CD4-positive, CD25-positive, alpha-beta regulatory T cell (primary cell): Measurements from ENCODE around the gene METTL16. TPM values are rescaled to one million over a fixed set of nuclear protein-coding genes. Genes with fewer than 3 reads are reported as not detected.
A peak's percentile ranks its signal among the peaks of the same experiment; 100 is the strongest.
"Not testable (repeated sequence)": the region's sequence is repeated elsewhere in the genome, so short reads cannot be mapped to it uniquely, and the experiment has no call there.

Experiments
- ATAC-seq, 2 donors: fragments of 150-1000 bp; cut with Tn5 transposase; one replicate each; pipeline ENCODE4 v1.10.0; 2021; ENCODE audit warnings: low read depth in 2 of 2, moderate number of reproducible peaks in 2 of 2, moderate library complexity in 1 of 2
- DNase-seq, 3 donors: peaks; one replicate each; pipeline versions ENCODE4 v3.0.0 to v3.0.0-alpha.2; 2012 to 2022; ENCODE audit warnings: mixed read lengths in 1 of 3
- H3K27ac ChIP-seq: one replicate; pipeline ENCODE4 v1.7.0; 2013; ENCODE audit warnings: mild to moderate bottlenecking, low read length; ENCODE audit not compliant: insufficient read depth, poor library complexity, severe bottlenecking
- H3K27me3 ChIP-seq: one replicate; pipeline ENCODE4 v1.7.0; 2013; ENCODE audit warnings: low read length; ENCODE audit not compliant: control insufficient read depth, insufficient read depth
- H3K36me3 ChIP-seq: one replicate; pipeline ENCODE4 v1.7.0; 2013; ENCODE audit warnings: mild to moderate bottlenecking, low read length, moderate library complexity; ENCODE audit not compliant: control insufficient read depth, insufficient read depth
- H3K4me1 ChIP-seq: 2 replicates; pipeline ENCODE4 v1.7.0; 2013; ENCODE audit warnings: mild to moderate bottlenecking, low read length; ENCODE audit not compliant: insufficient read depth, control insufficient read depth, poor library complexity, severe bottlenecking
- H3K4me3 ChIP-seq: one replicate; pipeline ENCODE4 v1.7.0; 2013; ENCODE audit warnings: low read depth, mild to moderate bottlenecking, low read length, moderate library complexity
- H3K9me3 ChIP-seq, 2 experiments: 1 replicate in 1 of 2; 2 replicates in 1 of 2; pipeline ENCODE4 v1.7.0; 2013; ENCODE audit warnings: low read length in 2 of 2, mild to moderate bottlenecking in 1 of 2, moderate library complexity in 1 of 2; ENCODE audit not compliant: control insufficient read depth in 2 of 2
- H3K27ac Mint-ChIP-seq, 3 donors: one replicate each; pipeline ENCODE4 v1.8.0; 2020 to 2022; ENCODE audit warnings: mild to moderate bottlenecking in 3 of 3, mixed read lengths in 3 of 3, moderate library complexity in 2 of 3
- H3K27me3 Mint-ChIP-seq: one replicate; pipeline ENCODE4 v1.8.0; 2022; ENCODE audit warnings: mild to moderate bottlenecking, mixed read lengths
- H3K36me3 Mint-ChIP-seq: one replicate; pipeline ENCODE4 v1.8.0; 2020; ENCODE audit warnings: mixed read lengths
- H3K4me1 Mint-ChIP-seq, 4 donors: one replicate each; pipeline ENCODE4 v1.8.0; 2020 to 2022; ENCODE audit warnings: mixed read lengths in 4 of 4, mild to moderate bottlenecking in 1 of 4
- H3K4me3 Mint-ChIP-seq, 4 donors: one replicate each; pipeline ENCODE4 v1.8.0; 2020 to 2022; ENCODE audit warnings: mild to moderate bottlenecking in 4 of 4, mixed read lengths in 4 of 4, moderate library complexity in 3 of 4
- H3K9me3 Mint-ChIP-seq, 7 donors: one replicate each; pipeline ENCODE4 v1.8.0; 2020 to 2022; ENCODE audit warnings: mixed read lengths in 7 of 7, mild to moderate bottlenecking in 3 of 7, moderate library complexity in 2 of 7
- polyA plus RNA-seq, 4 donors: library from polyadenylated mRNA; unstranded; fragments of 300-500 nt; fragmentation: Illumina TruSeq; gene quantifications; one replicate each; pipeline ENCODE4 v1.2.3, GENCODE V29; 2021
- total RNA-seq: library from RNA; stranded (reverse); gene quantifications from one replicate; pipeline ENCODE4 v1.2.3, GENCODE V29; 2022

The METTL16 gene
- total and polyA plus RNA-seq, 5 donors from 2014 or later = 12.9 to 39.2 (median 16.9) TPM

GRCh38 chr17:2521257-2521656 lies 9.6 kb upstream of the METTL16 start:
- Histone ChIP-seq H3K4me3 (no peak overlapping the region), H3K27me3 (no peaks in the 10 kb centered on the region), H3K4me1 (no peaks in the 10 kb centered on the region), H3K27ac (no peak overlapping the region), H3K36me3 (no peaks in the 10 kb centered on the region), H3K9me3 (no peaks in the 10 kb centered on the region)
- no peaks in the 10 kb centered on the region for H3K36me3 Mint-ChIP-seq
- H3K9me3 Mint-ChIP-seq = no peaks in the 10 kb centered on the region
- no peak overlapping the region for H3K27ac Mint-ChIP-seq
- H3K4me1 Mint-ChIP-seq = peaks cover 0 to 4% (median 0%) of the 10 kb centered on the region in 4 donors
- H3K27me3 Mint-ChIP-seq = peaks cover 18% of the 10 kb centered on the region
- H3K4me3 Mint-ChIP-seq = no peak overlapping the region
- no peak for ATAC-seq
- DNase-seq = no peak

GRCh38 chr17:2517539-2517938 lies 5.9 kb upstream of the METTL16 start:
- Mint-ChIP-seq H3K27ac (no peak overlapping the region), H3K4me1 (peaks cover 0 to 8% (median 3%) of the 10 kb centered on the region in 4 donors), H3K9me3 (no peaks in the 10 kb centered on the region), H3K27me3 (peaks cover 14% of the 10 kb centered on the region), H3K4me3 (no peak overlapping the region), H3K36me3 (no peaks in the 10 kb centered on the region)
- ATAC-seq = no peak
- H3K4me1 ChIP-seq = no peaks in the 10 kb centered on the region
- no peak for DNase-seq
- no peaks in the 10 kb centered on the region for H3K36me3 ChIP-seq
- no peak overlapping the region for H3K27ac ChIP-seq
- no peaks in the 10 kb centered on the region for H3K9me3 ChIP-seq
- no peak overlapping the region for H3K4me3 ChIP-seq
- H3K27me3 ChIP-seq = no peaks in the 10 kb centered on the region

- Mint-ChIP-seq H3K4me3 (no peak overlapping the region), H3K4me1 (peaks cover 17 to 22% (median 18%) of the 10 kb centered on the region in 4 donors)
Measured at GRCh38 chr17:2511138-2511461, 588 bp downstream of the METTL16 start.

DNA sequence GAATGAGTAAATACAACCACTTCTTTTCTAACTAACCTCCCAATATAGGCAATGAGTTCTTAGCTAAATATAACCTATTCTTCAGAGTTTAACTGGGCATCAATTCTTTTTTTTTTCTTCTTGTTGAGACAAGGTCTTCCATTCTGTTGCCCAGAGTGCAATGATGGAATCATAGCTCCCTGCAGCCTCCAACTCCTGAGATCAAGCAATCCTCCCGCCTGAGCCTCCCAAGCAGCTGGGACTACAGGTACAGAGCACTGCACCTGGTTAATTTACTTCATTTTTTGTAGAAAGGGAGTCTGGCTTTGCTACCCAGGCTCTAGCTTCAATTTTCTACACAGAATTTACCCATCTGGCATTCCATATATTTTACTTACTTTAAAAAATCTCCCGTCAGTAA lies 1.1 kb downstream of the METTL16 start:
- peaks cover 21% of the 10 kb centered on the region for H3K4me1 ChIP-seq
- H3K27me3 ChIP-seq = no peaks in the 10 kb centered on the region
- peak overlapping the region; percentile 98 for H3K4me3 ChIP-seq
- no peaks in the 10 kb centered on the region for H3K9me3 ChIP-seq
- Mint-ChIP-seq H3K9me3 (peaks cover 0 to 2% (median 0%) of the 10 kb centered on the region in 7 donors), H3K36me3 (peaks cover 15% of the 10 kb centered on the region), H3K4me3 (no peak overlapping the region), H3K27me3 (no peaks in the 10 kb centered on the region), H3K27ac (no peak overlapping the region), H3K4me1 (peaks cover 20 to 25% (median 23%) of the 10 kb centered on the region in 4 donors)
- DNase-seq = no peak
- peaks cover 1% of the 10 kb centered on the region for H3K36me3 ChIP-seq
- peak overlapping the region; percentile 93 for H3K27ac ChIP-seq
- no peak for ATAC-seq

More at GRCh38 chr17:2511138-2511461, 588 bp downstream of the METTL16 start:
- H3K9me3 ChIP-seq = no peaks in the 10 kb centered on the region
- peaks cover 11% of the 10 kb centered on the region for H3K36me3 Mint-ChIP-seq
- H3K4me3 ChIP-seq = peak overlapping the region; percentile 98
- no peaks in the 10 kb centered on the region for H3K36me3 ChIP-seq
- no peaks in the 10 kb centered on the region for H3K27me3 ChIP-seq
- no peaks in the 10 kb centered on the region for H3K27me3 Mint-ChIP-seq
- DNase-seq = no peak
- peak overlapping the region; percentile 93 for H3K27ac ChIP-seq
- no peak for ATAC-seq
- H3K9me3 Mint-ChIP-seq = peaks cover 0 to 2% (median 0%) of the 10 kb centered on the region in 7 donors
- no peak overlapping the region for H3K27ac Mint-ChIP-seq
- H3K4me1 ChIP-seq = peaks cover 21% of the 10 kb centered on the region

GRCh38 chr17:2508035-2508434 lies 3.7 kb downstream of the METTL16 start:
- H3K9me3 ChIP-seq = no peaks in the 10 kb centered on the region
- H3K4me1 ChIP-seq = peaks cover 21% of the 10 kb centered on the region
- no peak for ATAC-seq
- Mint-ChIP-seq H3K27me3 (no peaks in the 10 kb centered on the region), H3K4me3 (peak overlapping the region; percentile 0 to 59 (median 12)), H3K4me1 (peaks cover 24 to 37% (median 31%) of the 10 kb centered on the region in 4 donors), H3K36me3 (peaks cover 25% of the 10 kb centered on the region), H3K9me3 (peaks cover 0 to 2% (median 0%) of the 10 kb centered on the region in 7 donors), H3K27ac (peak overlapping the region in 1 of 3 donors; percentile 6)
- peaks cover 3% of the 10 kb centered on the region for H3K36me3 ChIP-seq
- DNase-seq = no peak
- no peaks in the 10 kb centered on the region for H3K27me3 ChIP-seq
- no peak overlapping the region for H3K27ac ChIP-seq
- no peak overlapping the region for H3K4me3 ChIP-seq

GRCh38 chr17:2507015-2507414 lies 4.7 kb downstream of the METTL16 start:
- not testable (repeated sequence) for ATAC-seq, H3K4me3 ChIP-seq, H3K27me3 ChIP-seq, H3K36me3 ChIP-seq, H3K9me3 Mint-ChIP-seq, H3K27ac Mint-ChIP-seq, H3K9me3 ChIP-seq, DNase-seq, H3K27ac ChIP-seq, H3K27me3 Mint-ChIP-seq, H3K4me3 Mint-ChIP-seq
- H3K4me1 Mint-ChIP-seq = peaks cover 24 to 36% (median 30%) of the 10 kb centered on the region in 4 donors
- peaks cover 31% of the 10 kb centered on the region for H3K36me3 Mint-ChIP-seq
- H3K4me1 ChIP-seq = peaks cover 21% of the 10 kb centered on the region

- H3K27me3 ChIP-seq = no peaks in the 10 kb centered on the region
- peaks cover 41% of the 10 kb centered on the region for H3K36me3 Mint-ChIP-seq
- no peak overlapping the region for H3K4me3 ChIP-seq
- H3K27ac Mint-ChIP-seq = no peak overlapping the region
- no peaks in the 10 kb centered on the region for H3K9me3 ChIP-seq
- H3K4me1 ChIP-seq = no peaks in the 10 kb centered on the region
- no peak overlapping the region for H3K27ac ChIP-seq
- ATAC-seq (no peak), DNase-seq (no peak)
- peaks cover 37% of the 10 kb centered on the region for H3K36me3 ChIP-seq
- H3K4me3 Mint-ChIP-seq = no peak overlapping the region
- peaks cover 0 to 2% (median 0%) of the 10 kb centered on the region in 7 donors for H3K9me3 Mint-ChIP-seq
- no peaks in the 10 kb centered on the region for H3K27me3 Mint-ChIP-seq
- peaks cover 19 to 35% (median 25%) of the 10 kb centered on the region in 4 donors for H3K4me1 Mint-ChIP-seq
Measured at GRCh38 chr17:2503627-2504026, 8.1 kb downstream of the METTL16 start.

GRCh38 chr17:2502871-2503580 lies 8.7 kb downstream of the METTL16 start:
- Histone ChIP-seq H3K9me3 (no peaks in the 10 kb centered on the region), H3K4me1 (no peaks in the 10 kb centered on the region), H3K4me3 (no peak overlapping the region), H3K27ac (no peak overlapping the region), H3K36me3 (peaks cover 38% of the 10 kb centered on the region), H3K27me3 (no peaks in the 10 kb centered on the region)
- H3K4me3 Mint-ChIP-seq = no peak overlapping the region
- peaks cover 13 to 29% (median 20%) of the 10 kb centered on the region in 4 donors for H3K4me1 Mint-ChIP-seq
- H3K27ac Mint-ChIP-seq = no peak overlapping the region
- H3K36me3 Mint-ChIP-seq = peaks cover 35% of the 10 kb centered on the region
- DNase-seq (no peak), ATAC-seq (no peak)
- no peaks in the 10 kb centered on the region for H3K27me3 Mint-ChIP-seq
- H3K9me3 Mint-ChIP-seq = no peaks in the 10 kb centered on the region
